K562 (cell line): ENCODE data around the gene ADSS2. TPM values are rescaled to one million over a fixed set of nuclear protein-coding genes. Genes with fewer than 3 reads are reported as not detected.

Source experiments
- ARID2 ChIP-seq: fragments of 450-650 bp; IDR thresholded peaks from 2 replicates; pipeline ENCODE4 v1.6.1; 2017; ENCODE audit warnings: antibody characterized with exemption, mild to moderate bottlenecking
- ARNT ChIP-seq, 2 experiments: fragments of 450-650 bp; IDR thresholded peaks; 2 replicates each; pipeline ENCODE4 v1.6.1; 2016; ENCODE audit warnings: mild to moderate bottlenecking in 1 of 2
- CBX1 ChIP-seq: sonication (generic); IDR thresholded peaks from 2 replicates; pipeline ENCODE4 v1.6.1; 2016; ENCODE audit warnings: antibody characterized with exemption, low read depth, mild to moderate bottlenecking
- DIDO1 ChIP-seq: fragments of 450-650 bp; IDR thresholded peaks from 2 replicates; pipeline ENCODE4 v1.6.1; 2016; ENCODE audit warnings: low read depth, missing biosample characterization, missing genetic modification characterization
- GATAD2B ChIP-seq: fragments of 450-650 bp; IDR thresholded peaks from 2 replicates; pipeline ENCODE4 v1.6.1; 2017; ENCODE audit warnings: mild to moderate bottlenecking, borderline replicate concordance
- L3MBTL2 ChIP-seq: fragments of 450-650 bp; IDR thresholded peaks from 2 replicates; pipeline ENCODE4 v1.6.1; 2016; ENCODE audit warnings: mild to moderate bottlenecking, moderate library complexity
- LCOR ChIP-seq: sonication (generic); formaldehyde crosslinking; IDR thresholded peaks from 2 replicates; pipeline ENCODE4 v1.8.0; 2022; ENCODE audit warnings: mild to moderate bottlenecking, missing genetic modification reagents
- MEF2A ChIP-seq: IDR thresholded peaks from 2 replicates; pipeline ENCODE4 v1.6.1; 2011; ENCODE audit warnings: low read depth, mild to moderate bottlenecking, low read length, moderate library complexity; ENCODE audit not compliant: control insufficient read depth
- NBN ChIP-seq: fragments of 450-650 bp; IDR thresholded peaks from 2 replicates; pipeline ENCODE4 v1.6.1; 2016; ENCODE audit warnings: low read depth, mild to moderate bottlenecking
- POLR2H ChIP-seq: IDR thresholded peaks from 2 replicates; pipeline ENCODE4 v1.6.1; 2016; ENCODE audit warnings: missing genetic modification characterization, low read depth, mild to moderate bottlenecking, control low read depth, missing compliant biosample characterization, moderate library complexity
- PRMT5 ChIP-seq: sonication (generic); formaldehyde crosslinking; IDR thresholded peaks from 2 replicates; pipeline ENCODE4 v1.5.0; 2020; ENCODE audit warnings: missing genetic modification reagents
- RFX7 ChIP-seq: fragments of 250-450 bp; sonication (Bioruptor Pico); IDR thresholded peaks from 2 replicates; pipeline ENCODE4 v1.5.1; 2021; ENCODE audit warnings: mild to moderate bottlenecking
- TAF1 ChIP-seq: IDR thresholded peaks from 2 replicates; pipeline ENCODE4 v1.6.1; 2011; ENCODE audit warnings: mild to moderate bottlenecking, low read length, moderate library complexity; ENCODE audit not compliant: insufficient read depth, control insufficient read depth, severe bottlenecking; ENCODE audit errors: extremely low read depth
- THRB ChIP-seq: fragments of 450-650 bp; formaldehyde crosslinking; conservative IDR thresholded peaks from 2 replicates; pipeline ENCODE4 v1.4.0; 2022; ENCODE audit warnings: mild to moderate bottlenecking, missing genetic modification characterization
- U2AF2 ChIP-seq: fragments of 200-400 bp; formaldehyde crosslinking; optimal IDR thresholded peaks from 2 replicates; pipeline ENCODE3; 2017; ENCODE audit warnings: low read depth, mild to moderate bottlenecking, low read length
- UBTF ChIP-seq, 2 experiments: IDR thresholded peaks; 2 replicates each; pipeline ENCODE4 v1.6.1; 2012; ENCODE audit warnings: improper control_type of control experiment in 2 of 2, low read depth in 2 of 2, low read length in 2 of 2, borderline replicate concordance in 1 of 2
- ZNF23 ChIP-seq: fragments of 250-450 bp; sonication (Bioruptor Pico); IDR thresholded peaks from 2 replicates; pipeline ENCODE4 v1.4.0; 2020; ENCODE audit warnings: mild to moderate bottlenecking
- ZNF239 ChIP-seq: fragments of 250-450 bp; sonication (Bioruptor Pico); IDR thresholded peaks from 2 replicates; pipeline ENCODE4 v1.4.0; 2020; ENCODE audit warnings: mild to moderate bottlenecking
- ZNF609 ChIP-seq: sonication (generic); formaldehyde crosslinking; IDR thresholded peaks from 2 replicates; pipeline ENCODE4 v1.8.1; 2023; ENCODE audit warnings: missing genetic modification reagents, mild to moderate bottlenecking, borderline replicate concordance
- ZNF780A ChIP-seq: fragments of 250-450 bp; sonication (Bioruptor Pico); IDR thresholded peaks from 2 replicates; pipeline ENCODE4 v1.5.0; 2021; ENCODE audit warnings: mild to moderate bottlenecking
- ZSCAN32 ChIP-seq: fragments of 450-650 bp; formaldehyde crosslinking; IDR thresholded peaks from 2 replicates; pipeline ENCODE4 v1.4.0; 2020; ENCODE audit warnings: mild to moderate bottlenecking, moderate library complexity
- polyA plus RNA-seq, 8 experiments: library from polyadenylated mRNA; depleted of rRNA in 4 of 8; stranded (reverse) in 5 of 8; unstranded in 3 of 8; fragments of >200 nt; fragmentation: Nextera tagmentation in 2 of 8; fragmentation: Illumina TruSeq in 1 of 8; extraction: Ambion mirVana in 2 of 8; extraction: Trizol in 1 of 8; gene quantifications; 2 replicates each; pipeline versions ENCODE4 v1.2.1 to v1.2.3, GENCODE V29; 2011 to 2014; ENCODE audit warnings: inconsistent platforms in 1 of 8, missing spikeins in 1 of 8
- total RNA-seq, 7 experiments: library from RNA; depleted of rRNA in 6 of 7; stranded (reverse); fragments of >200 nt in 6 of 7; fragmentation: Illumina TruSeq in 2 of 7; extraction: Trizol in 2 of 7; gene quantifications; 2 replicates each; pipeline versions ENCODE4 v1.2.1 to v1.2.3, GENCODE V29; 2011 to 2021; ENCODE audit warnings: low replicate concordance in 1 of 7

ADSS2 gene
- total and polyA plus RNA-seq, 9 of the 15 experiments (the other 6 are each of a cell fraction or from before 2014, with no cell fraction given), result 8.8 to 63.8 (median 59.4) TPM

GRCh38 chr1:244367399-244368114 is 84.2 kb downstream of the ADSS2 start (continued):
- no peak for TF ChIP-seq UBTF (IDR thresholded peaks at IDR 0.05; ENCODE audit: borderline replicate concordance in 1 of 2, low read depth in 2 of 2, low read length in 2 of 2)
- no peak for TF ChIP-seq ARNT (IDR thresholded peaks at IDR 0.05)
- TF ChIP-seq POLR2H (tag), result no peak
- TF ChIP-seq MEF2A, result no peak
- TF ChIP-seq ZNF780A (CRISPR knock-in tag), result no peak
- no peak; the same call in 1 of the 2 replicates for TF ChIP-seq L3MBTL2
- TF ChIP-seq ZNF239 (CRISPR knock-in tag), result no peak
- TF ChIP-seq LCOR (CRISPR knock-in tag), result no peak
- no peak for TF ChIP-seq ZSCAN32
- TF ChIP-seq DIDO1 (tag), result no peak
- TF ChIP-seq TAF1, result peak; percentile 20
- no peak for TF ChIP-seq ZNF23 (CRISPR knock-in tag)
- TF ChIP-seq CBX1, result no peak
- TF ChIP-seq RFX7 (CRISPR knock-in tag), result no peak
- 0 out of 2 replicates have a peak, but pooled peaks have one; percentile 23 for TF ChIP-seq THRB (CRISPR knock-in tag)
- TF ChIP-seq ZNF609 (CRISPR knock-in tag), result no peak
- TF ChIP-seq GATAD2B, result no peak
- no peak for TF ChIP-seq PRMT5 (CRISPR knock-in tag)
- TF ChIP-seq U2AF2, result no peak
- TF ChIP-seq ARID2, result peak; percentile 17; the same call in 1 of the 2 replicates
- TF ChIP-seq NBN, result no peak
